Colonic mucosa (tissue), 4 donors: ENCODE results near the gene SUN1. TPM values are rescaled to one million over a fixed set of nuclear protein-coding genes. Genes with fewer than 3 reads are reported as not detected.

Experiments used
- DNase-seq: peaks from one replicate; pipeline ENCODE4 v3.0.0-alpha.2; 2020
- H3K27ac ChIP-seq: fragments of 200-600 bp; one replicate; pipeline ENCODE4 v1.8.0; 2021
- H3K27me3 ChIP-seq: fragments of 200-600 bp; one replicate; pipeline ENCODE4 v1.8.0; 2021
- H3K36me3 ChIP-seq: fragments of 200-600 bp; one replicate; pipeline ENCODE4 v1.8.0; 2021
- H3K4me1 ChIP-seq: fragments of 200-600 bp; one replicate; pipeline ENCODE4 v1.8.0; 2021; ENCODE audit warnings: mild to moderate bottlenecking
- H3K4me3 ChIP-seq: fragments of 200-600 bp; one replicate; pipeline ENCODE4 v1.8.0; 2021
- H3K9ac ChIP-seq, 2 donors: one replicate each; pipeline ENCODE4 v1.7.0; 2013; ENCODE audit warnings: control low read depth in 2 of 2, low read depth in 2 of 2, low read length in 2 of 2
- H3K9me3 ChIP-seq: fragments of 200-600 bp; one replicate; pipeline ENCODE4 v1.8.0; 2021
- CTCF ChIP-seq: fragments of 200-600 bp; IDR thresholded peaks from one replicate; pipeline ENCODE4 v1.8.0; 2022; ENCODE audit warnings: antibody characterized with exemption, mild to moderate bottlenecking
- intact Hi-C: fragments of 100-400 bp; cut with DNase I; formaldehyde crosslinking; loops from one replicate; pipeline ENCODE4 v1.14.1; 2022
- total RNA-seq, 2 donors: library from RNA; stranded (reverse); fragmentation: NEBNext Ultra II Directional in 1 of 2; extraction: Animal tissue kit (Norgen Biotek cat#: 25700) in 1 of 2; gene quantifications; one replicate each; pipeline ENCODE4 v1.2.1, GENCODE V29; 2021
- donor health status: healthy.
- donor health status: DM: no; HTN: no; CAD: no.
- donor health status: DM: no; HTN: no; CAD: no.

SUN1 gene
- total RNA-seq, 2 donors from 2014 or later, result 122 to 158 TPM

GRCh38 chr7:916291-916941 is 84.1 kb downstream of the SUN1 start:
- H3K9me3 ChIP-seq, result no peaks in the 10 kb centered on the region
- peaks cover 13% of the 10 kb centered on the region for H3K4me1 ChIP-seq
- peak overlapping the region in 1 of 2 donors; percentile 69 for H3K9ac ChIP-seq
- no peak for TF ChIP-seq CTCF
- no peaks in the 10 kb centered on the region for H3K36me3 ChIP-seq
- intact Hi-C loops, result no loop called here
- H3K4me3 ChIP-seq, result no peak overlapping the region
- no peak overlapping the region for H3K27ac ChIP-seq
- DNase-seq, result no peak
- no peaks in the 10 kb centered on the region for H3K27me3 ChIP-seq

GRCh38 chr7:917255-918117 is 85.2 kb downstream of the SUN1 start:
- Histone ChIP-seq H3K9me3 (no peaks in the 10 kb centered on the region), H3K4me1 (peaks cover 23% of the 10 kb centered on the region)

DNA sequence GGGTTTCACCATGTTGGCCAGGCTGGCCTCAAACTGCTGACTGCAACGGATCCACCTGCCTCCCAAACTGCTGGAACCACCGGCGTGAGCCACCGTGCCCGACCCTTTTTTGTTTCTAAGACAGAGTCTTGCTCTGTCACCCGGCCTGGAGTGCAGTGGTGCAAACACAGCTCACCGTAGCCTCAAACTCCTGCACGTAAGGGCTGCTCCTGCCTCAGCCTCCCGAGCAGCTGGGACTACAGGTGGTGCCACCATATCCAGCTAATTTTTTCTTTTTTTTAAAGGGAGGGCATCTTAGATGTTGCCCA is 85.8 kb downstream of the SUN1 start:
- Histone ChIP-seq H3K9ac (no peak overlapping the region), H3K36me3 (no peaks in the 10 kb centered on the region), H3K27ac (no peak overlapping the region), H3K4me1 (peaks cover 26% of the 10 kb centered on the region), H3K27me3 (no peaks in the 10 kb centered on the region), H3K9me3 (no peaks in the 10 kb centered on the region), H3K4me3 (no peak overlapping the region)
- intact Hi-C loops, result no loop called here
- TF ChIP-seq CTCF, result no peak
- DNase-seq, result no peak

More at GRCh38 chr7:917255-918117, 85.2 kb downstream of the SUN1 start:
- no peak for DNase-seq
- no peaks in the 10 kb centered on the region for H3K36me3 ChIP-seq
- no peak overlapping the region for H3K27ac ChIP-seq
- no peak for TF ChIP-seq CTCF
- intact Hi-C loops, result no loop called here
- no peak overlapping the region for H3K4me3 ChIP-seq
- peak overlapping the region in 1 of 2 donors; percentile 12 for H3K9ac ChIP-seq
- H3K27me3 ChIP-seq, result no peaks in the 10 kb centered on the region

DNA sequence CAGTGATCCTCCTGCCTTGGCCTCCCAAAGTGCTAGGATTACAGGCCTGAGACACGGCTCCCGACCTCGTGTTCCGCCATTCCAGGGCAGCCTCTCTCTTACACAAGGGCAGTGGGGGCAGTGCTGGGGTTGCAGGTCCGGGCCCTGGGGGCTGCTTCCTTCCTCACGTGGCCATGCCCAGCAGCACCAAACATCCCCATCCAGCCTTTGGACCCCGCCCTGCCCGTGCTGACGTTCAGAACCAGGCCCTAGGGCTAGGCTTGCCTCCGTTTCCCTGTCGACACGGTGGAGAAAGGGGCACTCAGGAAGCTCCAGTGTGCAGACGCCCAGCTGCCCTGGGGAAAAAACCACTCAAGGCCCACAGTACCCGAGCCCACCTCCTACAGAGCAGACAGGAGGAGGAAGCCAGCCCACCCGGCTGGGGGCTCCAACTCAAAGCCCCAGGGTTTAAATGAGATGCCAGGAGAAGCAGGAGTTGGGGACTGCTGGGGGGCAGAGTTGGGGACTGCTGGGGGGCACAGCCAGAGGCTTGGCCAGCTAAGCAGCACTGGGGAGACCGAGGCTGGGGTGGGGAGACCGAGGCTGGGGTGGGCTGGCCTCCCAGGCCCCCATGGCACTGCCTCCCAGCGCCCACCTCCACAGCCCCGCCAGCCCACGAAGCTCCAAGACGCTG is 86.3 kb downstream of the SUN1 start:
- H3K36me3 ChIP-seq, result no peaks in the 10 kb centered on the region
- intact Hi-C loops, result no loop called here
- peaks cover 30% of the 10 kb centered on the region for H3K4me1 ChIP-seq
- H3K27ac ChIP-seq, result no peak overlapping the region
- H3K4me3 ChIP-seq, result no peak overlapping the region
- TF ChIP-seq CTCF, result no peak
- peak overlapping the region in 1 of 2 donors; percentile 28 for H3K9ac ChIP-seq
- no peaks in the 10 kb centered on the region for H3K27me3 ChIP-seq
- no peaks in the 10 kb centered on the region for H3K9me3 ChIP-seq
- DNase-seq, result no peak

GRCh38 chr7:919114-919442 is 86.8 kb downstream of the SUN1 start:
- no peak for TF ChIP-seq CTCF
- Histone ChIP-seq H3K27ac (no peak overlapping the region), H3K4me1 (peaks cover 32% of the 10 kb centered on the region), H3K9ac (peak overlapping the region in 1 of 2 donors; percentile 28), H3K36me3 (no peaks in the 10 kb centered on the region), H3K4me3 (no peak overlapping the region), H3K27me3 (no peaks in the 10 kb centered on the region), H3K9me3 (no peaks in the 10 kb centered on the region)
- DNase-seq, result no peak
- intact Hi-C loops, result no loop called here
